Rectal smooth muscle tissue (tissue), 1 donor: ENCODE data around the gene AHNAK.

Experiments used
- H3K27ac ChIP-seq: one replicate; pipeline ENCODE4 v1.7.0; 2013; ENCODE audit warnings: low read depth, low read length, inconsistent platforms
- H3K27me3 ChIP-seq: one replicate; pipeline ENCODE4 v1.7.0; 2013; ENCODE audit warnings: low read length; ENCODE audit not compliant: control insufficient read depth, insufficient read depth
- H3K36me3 ChIP-seq: one replicate; pipeline ENCODE4 v1.7.0; 2013; ENCODE audit warnings: low read length; ENCODE audit not compliant: control insufficient read depth, insufficient read depth
- H3K4me1 ChIP-seq: one replicate; pipeline ENCODE4 v1.7.0; 2013; ENCODE audit warnings: low read length; ENCODE audit not compliant: control insufficient read depth, insufficient read depth
- H3K4me3 ChIP-seq: one replicate; pipeline ENCODE4 v1.7.0; 2013; ENCODE audit warnings: low read length
- H3K9ac ChIP-seq: one replicate; pipeline ENCODE4 v1.7.0; 2013; ENCODE audit warnings: low read length

Gene AHNAK

GRCh38 chr11:62514151-62514550 is 32.5 kb downstream of the AHNAK start:
- peaks cover 12% of the 10 kb centered on the region for H3K36me3 ChIP-seq
- no peak overlapping the region for H3K4me3 ChIP-seq
- no peaks in the 10 kb centered on the region for H3K27me3 ChIP-seq
- H3K27ac ChIP-seq = no peak overlapping the region
- no peaks in the 10 kb centered on the region for H3K4me1 ChIP-seq
- no peak overlapping the region for H3K9ac ChIP-seq

GRCh38 chr11:62513626-62514025 is 33.0 kb downstream of the AHNAK start:
- Histone ChIP-seq H3K27ac (no peak overlapping the region), H3K4me3 (no peak overlapping the region), H3K4me1 (peaks cover 4% of the 10 kb centered on the region), H3K9ac (no peak overlapping the region), H3K36me3 (peaks cover 6% of the 10 kb centered on the region), H3K27me3 (no peaks in the 10 kb centered on the region)

GRCh38 chr11:62512961-62513360 is 33.6 kb downstream of the AHNAK start:
- Histone ChIP-seq H3K9ac (no peak overlapping the region), H3K27me3 (no peaks in the 10 kb centered on the region), H3K27ac (no peak overlapping the region), H3K4me1 (peaks cover 7% of the 10 kb centered on the region), H3K4me3 (no peak overlapping the region), H3K36me3 (peaks cover 1% of the 10 kb centered on the region)

GRCh38 chr11:62508336-62509058 is 38.1 kb downstream of the AHNAK start:
- Histone ChIP-seq H3K36me3 (no peaks in the 10 kb centered on the region), H3K4me3 (peak overlapping the region; percentile 56), H3K27ac (peak overlapping the region; percentile 93), H3K9ac (no peak overlapping the region), H3K4me1 (peaks cover 32% of the 10 kb centered on the region), H3K27me3 (no peaks in the 10 kb centered on the region)

GRCh38 chr11:62507125-62507422 is 39.5 kb downstream of the AHNAK start:
- no peak overlapping the region for H3K4me3 ChIP-seq
- no peaks in the 10 kb centered on the region for H3K36me3 ChIP-seq
- H3K4me1 ChIP-seq = peaks cover 33% of the 10 kb centered on the region
- H3K27me3 ChIP-seq = no peaks in the 10 kb centered on the region
- peak overlapping the region; percentile 93 for H3K27ac ChIP-seq
- H3K9ac ChIP-seq = no peak overlapping the region

- no peaks in the 10 kb centered on the region for H3K36me3 ChIP-seq
- H3K27me3 ChIP-seq = no peaks in the 10 kb centered on the region
- H3K27ac ChIP-seq = peak overlapping the region; percentile 93
- no peak overlapping the region for H3K9ac ChIP-seq
- H3K4me3 ChIP-seq = no peak overlapping the region
- peaks cover 38% of the 10 kb centered on the region for H3K4me1 ChIP-seq
Measured at GRCh38 chr11:62506413-62507124, 40.0 kb downstream of the AHNAK start.

GRCh38 chr11:62505440-62506091 is 41.0 kb downstream of the AHNAK start:
- Histone ChIP-seq H3K27me3 (no peaks in the 10 kb centered on the region), H3K4me1 (peaks cover 44% of the 10 kb centered on the region), H3K4me3 (peak overlapping the region; percentile 54)

GRCh38 chr11:62505059-62505439 is 41.6 kb downstream of the AHNAK start:
- Histone ChIP-seq H3K27ac (peak overlapping the region; percentile 88), H3K36me3 (no peaks in the 10 kb centered on the region), H3K4me1 (peaks cover 49% of the 10 kb centered on the region), H3K4me3 (peak overlapping the region; percentile 54), H3K27me3 (no peaks in the 10 kb centered on the region), H3K9ac (no peak overlapping the region)

More at GRCh38 chr11:62505440-62506091, 41.0 kb downstream of the AHNAK start:
- H3K27ac ChIP-seq = peak overlapping the region; percentile 88
- H3K36me3 ChIP-seq = no peaks in the 10 kb centered on the region
- H3K9ac ChIP-seq = no peak overlapping the region

GRCh38 chr11:62504158-62504973 is 42.2 kb downstream of the AHNAK start:
- Histone ChIP-seq H3K4me3 (no peak overlapping the region), H3K36me3 (no peaks in the 10 kb centered on the region), H3K9ac (no peak overlapping the region), H3K4me1 (peaks cover 49% of the 10 kb centered on the region), H3K27ac (peak overlapping the region; percentile 88), H3K27me3 (no peaks in the 10 kb centered on the region)

- Histone ChIP-seq H3K4me3 (no peak overlapping the region), H3K27me3 (no peaks in the 10 kb centered on the region), H3K9ac (no peak overlapping the region), H3K27ac (peak overlapping the region; percentile 58), H3K36me3 (no peaks in the 10 kb centered on the region), H3K4me1 (peaks cover 34% of the 10 kb centered on the region)
Measured at GRCh38 chr11:62502030-62502730, 44.4 kb downstream of the AHNAK start.

GRCh38 chr11:62501432-62501891 is 45.1 kb downstream of the AHNAK start:
- no peak overlapping the region for H3K9ac ChIP-seq
- peaks cover 28% of the 10 kb centered on the region for H3K4me1 ChIP-seq
- no peaks in the 10 kb centered on the region for H3K27me3 ChIP-seq
- no peaks in the 10 kb centered on the region for H3K36me3 ChIP-seq
- no peak overlapping the region for H3K4me3 ChIP-seq
- H3K27ac ChIP-seq = peak overlapping the region; percentile 58
